ENCODE measurements around the gene ASB7. TPM values are rescaled to one million over a fixed set of nuclear protein-coding genes. Genes with fewer than 3 reads are reported as not detected.

Gene ASB7, protein sequence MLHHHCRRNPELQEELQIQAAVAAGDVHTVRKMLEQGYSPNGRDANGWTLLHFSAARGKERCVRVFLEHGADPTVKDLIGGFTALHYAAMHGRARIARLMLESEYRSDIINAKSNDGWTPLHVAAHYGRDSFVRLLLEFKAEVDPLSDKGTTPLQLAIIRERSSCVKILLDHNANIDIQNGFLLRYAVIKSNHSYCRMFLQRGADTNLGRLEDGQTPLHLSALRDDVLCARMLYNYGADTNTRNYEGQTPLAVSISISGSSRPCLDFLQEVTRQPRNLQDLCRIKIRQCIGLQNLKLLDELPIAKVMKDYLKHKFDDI
- total RNA-seq = 13.7 and 17.5 TPM in 2 replicates
- 8.5 and 10.3 TPM in 2 replicates for polyA plus RNA-seq

GRCh38 chr15:100602064-100602822, at the start of gene ASB7, which contains the start of gene LINS1:
ASB7 (plus strand) TSS chr15:100602589; CDS start chr15:100612217, 9,628 bp downstream.
LINS1 (minus strand) TSS chr15:100602184; CDS start chr15:100580842, 21,342 bp downstream.
- peak within 1 kb of the TSS; percentile 93 for H3K4me2 ChIP-seq
- H3K79me2 ChIP-seq = peaks cover 83% of the 10 kb centered on the region
- DNase-seq (ENCODE audit: low spot score) = peak; percentile 100
- TF ChIP-seq EZH2phosphoT487 (IDR thresholded peaks at IDR 0.05; ENCODE audit: low read depth, severe bottlenecking, unreplicated experiment) = no peak
- TF ChIP-seq, protein P1, sequence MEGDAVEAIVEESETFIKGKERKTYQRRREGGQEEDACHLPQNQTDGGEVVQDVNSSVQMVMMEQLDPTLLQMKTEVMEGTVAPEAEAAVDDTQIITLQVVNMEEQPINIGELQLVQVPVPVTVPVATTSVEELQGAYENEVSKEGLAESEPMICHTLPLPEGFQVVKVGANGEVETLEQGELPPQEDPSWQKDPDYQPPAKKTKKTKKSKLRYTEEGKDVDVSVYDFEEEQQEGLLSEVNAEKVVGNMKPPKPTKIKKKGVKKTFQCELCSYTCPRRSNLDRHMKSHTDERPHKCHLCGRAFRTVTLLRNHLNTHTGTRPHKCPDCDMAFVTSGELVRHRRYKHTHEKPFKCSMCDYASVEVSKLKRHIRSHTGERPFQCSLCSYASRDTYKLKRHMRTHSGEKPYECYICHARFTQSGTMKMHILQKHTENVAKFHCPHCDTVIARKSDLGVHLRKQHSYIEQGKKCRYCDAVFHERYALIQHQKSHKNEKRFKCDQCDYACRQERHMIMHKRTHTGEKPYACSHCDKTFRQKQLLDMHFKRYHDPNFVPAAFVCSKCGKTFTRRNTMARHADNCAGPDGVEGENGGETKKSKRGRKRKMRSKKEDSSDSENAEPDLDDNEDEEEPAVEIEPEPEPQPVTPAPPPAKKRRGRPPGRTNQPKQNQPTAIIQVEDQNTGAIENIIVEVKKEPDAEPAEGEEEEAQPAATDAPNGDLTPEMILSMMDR (IDR thresholded peaks at IDR 0.05; ENCODE audit: poor library complexity) = no peak
- no peak for TF ChIP-seq EZH2 (IDR thresholded peaks at IDR 0.05; ENCODE audit: borderline replicate concordance)
- no peaks in the 10 kb centered on the region for H4K20me1 ChIP-seq (ENCODE audit: insufficient read depth, poor library complexity, severe bottlenecking)
- no peaks in the 10 kb centered on the region for H3K36me3 ChIP-seq (replicated peaks; ENCODE audit: insufficient read depth, low read depth)
- H3K27ac ChIP-seq = peak within 1 kb of the TSS; percentile 87
- H3K4me1 ChIP-seq (ENCODE audit: insufficient read depth) = peaks cover 7% of the 10 kb centered on the region
- H2AFZ ChIP-seq = peak within 1 kb of the TSS; percentile 80
- no peaks in the 10 kb centered on the region for H3K9me3 ChIP-seq (ENCODE audit: low read depth)
- WGBS (ENCODE audit: low lambda C conversion rate, missing lambda C conversion rate) = 2% methylated on average over 34 of the region's 51 CpGs
- no peaks in the 10 kb centered on the region for H3K9me2 ChIP-seq (replicated peaks; ENCODE audit: insufficient read depth)
- no peaks in the 10 kb centered on the region for H3K27me3 ChIP-seq
- H3K4me3 ChIP-seq = peak within 1 kb of the TSS; percentile 53

- no peaks in the 10 kb centered on the region for H3K79me2 ChIP-seq
- DNase-seq (ENCODE audit: low spot score) = no peak
- TF ChIP-seq, protein P1 (IDR thresholded peaks at IDR 0.05; ENCODE audit: poor library complexity) = no peak
- TF ChIP-seq EZH2phosphoT487 (IDR thresholded peaks at IDR 0.05; ENCODE audit: low read depth, severe bottlenecking, unreplicated experiment) (no peak), EZH2 (IDR thresholded peaks at IDR 0.05; ENCODE audit: borderline replicate concordance) (no peak)
- H3K36me3 ChIP-seq (replicated peaks; ENCODE audit: insufficient read depth, low read depth) = no peaks in the 10 kb centered on the region
- no peak overlapping the region for H2AFZ ChIP-seq
- H3K4me2 ChIP-seq = no peak overlapping the region
- H3K27me3 ChIP-seq = no peaks in the 10 kb centered on the region
- H3K9me2 ChIP-seq (replicated peaks; ENCODE audit: insufficient read depth) = no peaks in the 10 kb centered on the region
- 98% methylated on average over 16 of the region's 16 CpGs for WGBS (ENCODE audit: low lambda C conversion rate, missing lambda C conversion rate)
- H3K4me3 ChIP-seq = no peak overlapping the region
- H4K20me1 ChIP-seq (ENCODE audit: insufficient read depth, poor library complexity, severe bottlenecking) = no peaks in the 10 kb centered on the region
- H3K4me1 ChIP-seq (ENCODE audit: insufficient read depth) = no peaks in the 10 kb centered on the region
- no peaks in the 10 kb centered on the region for H3K9me3 ChIP-seq (ENCODE audit: low read depth)
- no peak overlapping the region for H3K27ac ChIP-seq
Measured at GRCh38 chr15:100553468-100553867, 48.9 kb upstream of the ASB7 start.

DNA sequence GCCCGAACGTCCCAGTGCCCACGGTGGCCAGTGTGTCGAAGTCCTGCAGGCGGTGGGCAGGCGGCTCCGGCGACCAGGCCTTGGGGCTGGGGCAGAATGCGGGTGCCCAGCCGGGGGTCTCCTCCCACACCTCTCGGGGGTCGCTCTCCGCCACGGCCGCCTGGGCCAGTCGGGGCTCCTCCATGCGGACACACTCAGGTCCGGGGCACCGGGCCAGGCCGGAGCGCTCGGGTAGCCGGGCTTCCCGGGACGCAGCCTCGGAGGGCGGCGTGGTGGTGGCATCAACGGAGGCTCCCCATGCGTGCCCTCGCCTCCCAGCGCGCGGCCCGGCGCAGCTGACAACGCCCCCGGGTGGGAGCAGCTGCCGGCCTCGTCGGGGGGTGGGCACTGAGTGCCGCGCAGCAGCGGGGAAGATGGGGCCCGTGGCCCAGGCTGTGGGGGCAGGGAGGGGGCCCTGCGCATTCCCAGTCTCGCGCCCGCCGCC, 43.6 kb upstream of the ASB7 start:
- H3K4me3 ChIP-seq = no peak overlapping the region

More for the DNA sequence above, 43.6 kb upstream of the ASB7 start:
- no peak for DNase-seq (ENCODE audit: low spot score)
- Histone ChIP-seq H3K9me3 (ENCODE audit: low read depth) (no peaks in the 10 kb centered on the region), H3K27ac (no peak overlapping the region), H3K4me2 (no peak overlapping the region), H2AFZ (no peak overlapping the region), H4K20me1 (ENCODE audit: insufficient read depth, poor library complexity, severe bottlenecking) (no peaks in the 10 kb centered on the region), H3K79me2 (no peaks in the 10 kb centered on the region), H3K4me1 (ENCODE audit: insufficient read depth) (no peaks in the 10 kb centered on the region), H3K27me3 (no peaks in the 10 kb centered on the region), H3K9me2 (replicated peaks; ENCODE audit: insufficient read depth) (no peaks in the 10 kb centered on the region), H3K36me3 (replicated peaks; ENCODE audit: insufficient read depth, low read depth) (no peaks in the 10 kb centered on the region)
- 98% methylated on average over 32 of the region's 50 CpGs for WGBS (ENCODE audit: low lambda C conversion rate, missing lambda C conversion rate)
- TF ChIP-seq, protein P1 (IDR thresholded peaks at IDR 0.05; ENCODE audit: poor library complexity) = no peak
- no peak for TF ChIP-seq EZH2phosphoT487 (IDR thresholded peaks at IDR 0.05; ENCODE audit: low read depth, severe bottlenecking, unreplicated experiment)
- TF ChIP-seq EZH2 (IDR thresholded peaks at IDR 0.05; ENCODE audit: borderline replicate concordance) = no peak

All from hepatocyte (in vitro differentiated cells).